Bronchus fibroblast of lung (primary cell): ENCODE measurements around the gene COL6A1. TPM values are rescaled to one million over a fixed set of nuclear protein-coding genes. Genes with fewer than 3 reads are reported as not detected.

Experiments
- total RNA-seq: library from RNA; depleted of rRNA; stranded (reverse); fragments of >200 nt; gene quantifications from 2 replicates; pipeline ENCODE4 v1.2.3, GENCODE V29; 2015

Gene COL6A1
- 786 and 792 TPM in 2 replicates for total RNA-seq

DNA sequence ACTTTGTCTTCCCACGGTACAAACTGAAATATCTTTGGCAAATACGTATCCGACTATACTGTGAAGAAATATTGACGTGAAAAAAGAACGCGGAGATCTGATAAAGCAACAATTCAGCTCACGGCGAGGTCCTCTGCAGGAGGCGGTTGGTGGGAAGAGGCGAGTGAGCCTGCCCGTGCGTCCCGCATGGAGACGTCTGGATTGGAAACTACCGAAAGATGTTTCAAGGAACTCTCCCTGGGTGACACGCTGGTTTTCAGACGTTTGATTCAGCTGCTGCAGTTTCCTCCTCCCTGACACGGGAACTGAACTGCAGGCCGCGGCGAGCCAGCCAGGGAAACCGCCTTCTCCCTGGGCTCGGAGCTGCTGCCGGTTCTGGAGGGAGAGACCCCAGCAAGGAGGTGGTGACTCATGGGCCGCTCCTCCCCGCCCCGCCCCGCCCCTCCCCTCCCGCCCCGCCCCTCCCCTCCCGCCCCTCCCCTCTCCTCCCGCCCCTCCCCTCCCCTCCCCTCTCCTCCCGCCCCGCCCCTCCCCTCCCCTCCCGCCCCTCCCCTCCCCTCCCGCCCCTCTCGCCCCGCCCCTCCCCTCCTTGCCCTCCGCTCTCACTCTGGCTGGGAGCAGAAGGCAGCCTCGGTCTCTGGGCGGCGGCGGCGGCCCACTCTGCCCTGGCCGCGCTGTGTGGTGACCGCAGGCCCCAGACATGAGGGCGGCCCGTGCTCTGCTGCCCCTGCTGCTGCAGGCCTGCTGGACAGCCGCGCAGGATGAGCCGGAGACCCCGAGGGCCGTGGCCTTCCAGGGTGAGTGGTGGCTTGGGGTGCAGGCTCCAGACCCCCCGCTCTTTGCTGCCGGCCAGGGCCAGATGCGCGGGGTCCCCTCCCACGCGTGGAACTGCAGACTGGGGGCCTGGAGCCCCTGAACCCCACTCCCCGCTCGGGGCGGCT is at the start of gene COL6A1:
TSS of gene COL6A1 (plus strand) at position 620 of the 941 bp plus-strand sequence. CDS start at position 701, 81 bp downstream.

Other genes starting within 250 kb of the COL6A1 start
- gene COL6A2, start 116.3 kb downstream of the COL6A1 start, total RNA-seq: 691 and 720 TPM in 2 replicates
- gene FTCD, start 173.8 kb downstream of the COL6A1 start, total RNA-seq: not detected in 2 replicates
- 50.4 and 55.6 TPM in 2 replicates for gene SPATC1L, start 202.7 kb downstream of the COL6A1 start, total RNA-seq
- gene LSS, start 247.0 kb downstream of the COL6A1 start, total RNA-seq: 244 and 258 TPM in 2 replicates